Activated CD8-positive, alpha-beta T cell treated with anti-CD3 and anti-CD28 coated beads for 36 hours (primary cell): Measurements from ENCODE around the gene QRFP. TPM values are rescaled to one million over a fixed set of nuclear protein-coding genes. Genes with fewer than 3 reads are reported as not detected.

Experiments used
- ATAC-seq: fragments of 200-7000 bp; cut with Tn5 transposase; one replicate; pipeline ENCODE4 v1.10.0; 2021; ENCODE audit warnings: mild to moderate bottlenecking, moderate library complexity
- CTCF ChIA-PET: fragments of 350-600 bp; sonication (Branson Sonifier 250); formaldehyde crosslinking; loops from one replicate; lab custom pipeline; 2021; ENCODE audit warnings: antibody characterized with exemption; lab: Charles Lee
- POLR2A ChIA-PET: fragments of 350-600 bp; sonication (Branson Sonifier 250); formaldehyde crosslinking; loops from one replicate; lab custom pipeline; 2021; ENCODE audit warnings: antibody characterized with exemption; lab: Charles Lee
- DNase-seq: peaks from one replicate; pipeline ENCODE4 v3.0.0-alpha.2; 2020
- H3K27ac Mint-ChIP-seq: one replicate; pipeline ENCODE4 v1.8.0; 2021; ENCODE audit warnings: mild to moderate bottlenecking, mixed read lengths
- H3K27me3 Mint-ChIP-seq: one replicate; pipeline ENCODE4 v1.8.0; 2021; ENCODE audit warnings: mixed read lengths
- H3K36me3 Mint-ChIP-seq: one replicate; pipeline ENCODE4 v1.8.0; 2021; ENCODE audit warnings: low read depth, mixed read lengths
- H3K4me1 Mint-ChIP-seq: one replicate; pipeline ENCODE4 v1.8.0; 2021; ENCODE audit warnings: low read depth, mixed read lengths
- H3K4me3 Mint-ChIP-seq: one replicate; pipeline ENCODE4 v1.8.0; 2021; ENCODE audit warnings: mild to moderate bottlenecking, moderate library complexity, mixed read lengths
- H3K9me3 Mint-ChIP-seq: one replicate; pipeline ENCODE4 v1.8.0; 2021; ENCODE audit warnings: mixed read lengths
- intact Hi-C: fragments of 100-400 bp; cut with micrococcal nuclease; formaldehyde crosslinking; loops from one replicate; pipeline ENCODE4 v1.10.0; 2022
- total RNA-seq, 2 experiments: library from RNA; stranded (reverse); gene quantifications; one replicate each; pipeline ENCODE4 v1.2.3, GENCODE V29; 2021
- TF ChIP-seq, protein P1 (sequence below): fragments of 200-600 bp; IDR thresholded peaks from one replicate; pipeline ENCODE4 v1.8.0; 2022; ENCODE audit warnings: antibody characterized with exemption, mild to moderate bottlenecking

The QRFP gene
- total RNA-seq, 2 experiments from 2014 or later: not detected

- no peaks in the 10 kb centered on the region for H3K9me3 Mint-ChIP-seq
- peaks cover 15% of the 10 kb centered on the region for H3K36me3 Mint-ChIP-seq
- H3K4me3 Mint-ChIP-seq: no peak overlapping the region
Observed at GRCh38 chr9:130868230-130868629, 28.4 kb downstream of the QRFP start.

DNA sequence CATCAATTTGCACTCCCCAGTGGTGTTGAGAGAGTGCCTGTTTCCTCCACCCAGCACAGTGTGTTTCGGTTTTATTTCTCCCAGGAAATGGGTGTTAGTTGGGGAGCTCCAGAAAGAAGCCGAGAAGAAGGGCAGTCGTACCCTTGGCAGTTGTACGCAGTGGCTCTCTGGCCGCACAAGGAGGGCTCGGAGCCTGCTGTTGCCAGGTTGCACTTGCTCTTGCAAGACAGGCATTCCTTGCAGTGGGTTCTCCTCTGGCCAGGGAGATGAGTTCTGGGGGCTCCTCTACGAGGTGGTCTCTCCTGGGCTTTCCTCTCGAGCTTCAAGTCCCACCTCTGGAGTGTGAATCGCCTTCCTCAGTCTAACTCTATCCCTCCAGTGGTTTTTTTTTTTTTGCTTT is 29.1 kb downstream of the QRFP start:
- Mint-ChIP-seq H3K27ac (no peak overlapping the region), H3K4me3 (no peak overlapping the region), H3K27me3 (no peaks in the 10 kb centered on the region), H3K36me3 (peaks cover 12% of the 10 kb centered on the region), H3K9me3 (no peaks in the 10 kb centered on the region), H3K4me1 (no peaks in the 10 kb centered on the region)
- CTCF ChIA-PET: interaction anchor here (0.8 to 9.0 kb wide), 13 partner anchors 10 to 179 kb away, joined by 3 to 74 read pairs (median 4); no protein-coding TSS in a partner anchor
- intact Hi-C loops: loop anchor here (5.0 to 10.0 kb wide), 3 partner anchors 65 to 180 kb away; no protein-coding TSS in a partner anchor
- ATAC-seq: no peak
- POLR2A ChIA-PET: no interaction called here
- DNase-seq: no peak
- TF ChIP-seq, protein P1, sequence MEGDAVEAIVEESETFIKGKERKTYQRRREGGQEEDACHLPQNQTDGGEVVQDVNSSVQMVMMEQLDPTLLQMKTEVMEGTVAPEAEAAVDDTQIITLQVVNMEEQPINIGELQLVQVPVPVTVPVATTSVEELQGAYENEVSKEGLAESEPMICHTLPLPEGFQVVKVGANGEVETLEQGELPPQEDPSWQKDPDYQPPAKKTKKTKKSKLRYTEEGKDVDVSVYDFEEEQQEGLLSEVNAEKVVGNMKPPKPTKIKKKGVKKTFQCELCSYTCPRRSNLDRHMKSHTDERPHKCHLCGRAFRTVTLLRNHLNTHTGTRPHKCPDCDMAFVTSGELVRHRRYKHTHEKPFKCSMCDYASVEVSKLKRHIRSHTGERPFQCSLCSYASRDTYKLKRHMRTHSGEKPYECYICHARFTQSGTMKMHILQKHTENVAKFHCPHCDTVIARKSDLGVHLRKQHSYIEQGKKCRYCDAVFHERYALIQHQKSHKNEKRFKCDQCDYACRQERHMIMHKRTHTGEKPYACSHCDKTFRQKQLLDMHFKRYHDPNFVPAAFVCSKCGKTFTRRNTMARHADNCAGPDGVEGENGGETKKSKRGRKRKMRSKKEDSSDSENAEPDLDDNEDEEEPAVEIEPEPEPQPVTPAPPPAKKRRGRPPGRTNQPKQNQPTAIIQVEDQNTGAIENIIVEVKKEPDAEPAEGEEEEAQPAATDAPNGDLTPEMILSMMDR: no peak

More at GRCh38 chr9:130868230-130868629, 28.4 kb downstream of the QRFP start:
- ChIA-PET CTCF (interaction anchor here (3.3 to 9.0 kb wide), 3 partner anchors 161 to 178 kb away, joined by 18 to 74 read pairs (median 42); no protein-coding TSS in a partner anchor), POLR2A (no interaction called here)
- intact Hi-C loops: loop anchor here (5.0 to 10.0 kb wide), 3 partner anchors 64 to 179 kb away; no protein-coding TSS in a partner anchor
- Mint-ChIP-seq H3K27ac (no peak overlapping the region), H3K4me1 (no peaks in the 10 kb centered on the region), H3K27me3 (no peaks in the 10 kb centered on the region)
- DNase-seq (no peak), ATAC-seq (no peak)
- TF ChIP-seq, protein P1: no peak

DNA sequence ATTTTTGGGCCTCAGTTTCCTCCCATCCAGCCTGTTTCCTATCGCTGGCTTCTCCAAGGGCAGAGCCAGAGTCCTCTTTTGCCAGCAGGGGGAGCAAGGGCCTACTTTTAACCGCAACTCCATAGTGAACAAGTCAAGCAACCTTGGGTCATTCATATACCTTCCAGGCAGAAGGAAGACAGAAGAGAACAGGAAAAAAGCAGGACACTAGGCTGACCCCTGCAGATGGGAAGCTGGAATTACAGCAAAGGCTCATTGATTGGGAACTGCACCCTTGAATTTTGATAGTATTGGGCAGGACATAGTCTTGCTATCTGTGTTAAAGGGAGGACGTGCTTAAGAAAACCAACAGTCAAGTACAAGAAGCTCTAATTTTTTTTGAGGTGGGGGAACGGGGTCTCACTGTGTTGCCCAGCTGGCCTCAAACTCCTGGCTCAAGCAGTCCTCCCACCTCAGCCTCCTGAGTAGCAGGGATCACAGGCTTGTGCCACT is 30.1 kb downstream of the QRFP start:
- Mint-ChIP-seq H3K4me1 (no peaks in the 10 kb centered on the region), H3K9me3 (no peaks in the 10 kb centered on the region), H3K27me3 (no peaks in the 10 kb centered on the region), H3K4me3 (no peak overlapping the region), H3K27ac (no peak overlapping the region), H3K36me3 (peaks cover 7% of the 10 kb centered on the region)
- ChIA-PET CTCF (interaction anchor here (0.7 to 9.0 kb wide), 34 partner anchors 9 to 348 kb away, joined by 3 to 74 read pairs (median 4); no protein-coding TSS in a partner anchor), POLR2A (no interaction called here)
- TF ChIP-seq, protein P1: peak; percentile 92
- DNase-seq (peak; percentile 74), ATAC-seq (peak; percentile 67)
- intact Hi-C loops: loop anchor here (5.0 to 10.0 kb wide), 3 partner anchors 66 to 181 kb away; no protein-coding TSS in a partner anchor

DNA sequence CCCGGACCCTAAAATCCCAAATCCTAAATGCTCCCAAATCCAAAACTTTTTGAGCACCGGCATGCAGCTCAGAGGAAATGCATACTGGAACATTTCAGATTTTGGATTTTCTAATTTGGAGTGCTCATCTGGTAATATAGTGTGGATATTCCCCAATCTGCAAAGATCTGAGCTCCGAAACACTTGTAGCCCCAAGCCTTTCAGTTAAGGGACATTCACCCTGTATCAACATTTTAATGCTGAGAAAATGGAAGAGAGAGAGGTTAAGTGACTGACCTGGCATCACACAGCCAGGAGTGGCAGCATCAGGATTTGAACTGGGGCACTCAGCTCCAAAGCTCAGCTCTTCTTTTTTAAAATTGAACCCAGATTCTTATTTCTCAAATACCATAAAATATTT is 30.7 kb downstream of the QRFP start:
- ATAC-seq (no peak), DNase-seq (no peak)
- POLR2A ChIA-PET: interaction anchor here (1.2 kb wide), 1 partner anchor 157 kb away, joined by 4 read pairs; no protein-coding TSS in a partner anchor
- Mint-ChIP-seq H3K9me3 (no peaks in the 10 kb centered on the region), H3K27ac (no peak overlapping the region), H3K27me3 (no peaks in the 10 kb centered on the region), H3K4me3 (no peak overlapping the region), H3K36me3 (peaks cover 7% of the 10 kb centered on the region), H3K4me1 (no peaks in the 10 kb centered on the region)
- CTCF ChIA-PET: interaction anchor here (0.7 to 9.0 kb wide), 27 partner anchors 12 to 348 kb away, joined by 3 to 74 read pairs (median 4); no protein-coding TSS in a partner anchor
- intact Hi-C loops: loop anchor here (5.0 to 10.0 kb wide), 3 partner anchors 66 to 181 kb away; no protein-coding TSS in a partner anchor
- TF ChIP-seq, protein P1: no peak

DNA sequence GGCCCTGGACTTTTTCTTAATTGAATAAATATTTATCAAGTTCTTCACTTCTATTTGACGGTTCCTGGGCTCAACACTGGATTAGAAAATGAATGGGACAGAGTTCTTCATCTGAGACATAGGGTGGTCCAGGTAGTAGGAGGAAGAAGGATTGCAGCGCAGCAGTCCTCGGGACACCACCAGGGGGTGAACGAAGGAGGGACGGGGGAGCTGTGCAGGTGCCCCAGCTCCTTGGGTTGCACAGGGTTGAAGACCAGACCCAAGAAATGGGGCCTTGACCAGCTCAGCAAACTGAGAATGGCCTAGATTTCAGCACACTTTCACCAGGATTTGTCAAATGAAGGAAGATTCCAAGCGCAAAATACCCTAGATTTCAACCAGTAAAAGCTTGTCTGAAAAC is 32.1 kb downstream of the QRFP start:
- ChIA-PET CTCF (interaction anchor here (1.1 to 9.0 kb wide), 11 partner anchors 10 to 182 kb away, joined by 3 to 74 read pairs (median 4); no protein-coding TSS in a partner anchor), POLR2A (no interaction called here)
- H3K4me1 Mint-ChIP-seq: no peaks in the 10 kb centered on the region
- no peak for DNase-seq
- TF ChIP-seq, protein P1: no peak
- ATAC-seq: no peak
- H3K4me3 Mint-ChIP-seq: no peak overlapping the region
- H3K27me3 Mint-ChIP-seq: no peaks in the 10 kb centered on the region
- intact Hi-C loops: loop anchor here (5.0 to 10.0 kb wide), 2 partner anchors 92 to 160 kb away; no protein-coding TSS in a partner anchor
- peaks cover 6% of the 10 kb centered on the region for H3K36me3 Mint-ChIP-seq
- no peaks in the 10 kb centered on the region for H3K9me3 Mint-ChIP-seq
- no peak overlapping the region for H3K27ac Mint-ChIP-seq
